HepG2 (cell line): ENCODE data around the gene RBP4. TPM values are rescaled to one million over a fixed set of nuclear protein-coding genes. Genes with fewer than 3 reads are reported as not detected.
A peak's percentile ranks its signal among the peaks of the same experiment; 100 is the strongest.

Source experiments
- ARID2 ChIP-seq: sonication (generic); formaldehyde crosslinking; IDR thresholded peaks from 2 replicates; pipeline ENCODE4 v1.8.1; 2022; ENCODE audit warnings: mild to moderate bottlenecking, missing genetic modification reagents, borderline replicate concordance
- CEBPB ChIP-seq: IDR thresholded peaks from 2 replicates; pipeline ENCODE4 v1.6.1; 2011; ENCODE audit warnings: low read depth, low read length, improper control_type of control experiment, borderline replicate concordance
- GFI1 ChIP-seq: sonication (generic); formaldehyde crosslinking; IDR thresholded peaks from 2 replicates; pipeline ENCODE4 v1.5.0; 2020; ENCODE audit warnings: missing genetic modification reagents, mild to moderate bottlenecking, borderline replicate concordance
- GMEB2 ChIP-seq: IDR thresholded peaks from 2 replicates; pipeline ENCODE4 v1.6.1; 2016; ENCODE audit warnings: missing biosample characterization, missing genetic modification reagents, low read depth
- KLF13 ChIP-seq: sonication (generic); formaldehyde crosslinking; IDR thresholded peaks from 2 replicates; pipeline ENCODE4 v1.4.0; 2020; ENCODE audit warnings: mild to moderate bottlenecking, missing genetic modification reagents
- MTA3 ChIP-seq: sonication (generic); formaldehyde crosslinking; IDR thresholded peaks from 2 replicates; pipeline ENCODE4 v1.4.0; 2020; ENCODE audit warnings: missing genetic modification reagents
- NAIF1 ChIP-seq: sonication (generic); formaldehyde crosslinking; IDR thresholded peaks from 2 replicates; pipeline ENCODE4 v1.5.0; 2020; ENCODE audit warnings: mild to moderate bottlenecking, missing genetic modification reagents, borderline replicate concordance
- NFYC ChIP-seq: IDR thresholded peaks from 2 replicates; pipeline ENCODE4 v1.6.1; 2016; ENCODE audit warnings: missing genetic modification reagents, missing compliant biosample characterization
- NR3C1 ChIP-seq: sonication (generic); formaldehyde crosslinking; IDR thresholded peaks from 2 replicates; pipeline ENCODE4 v1.4.0; 2020; ENCODE audit warnings: missing genetic modification reagents
- SAP130 ChIP-seq: IDR thresholded peaks from 2 replicates; pipeline ENCODE4 v1.6.1; 2016; ENCODE audit warnings: low read depth
- ZNF792 ChIP-seq: IDR thresholded peaks from 2 replicates; pipeline ENCODE4 v1.6.1; 2016
- polyA plus RNA-seq, 8 experiments: library from polyadenylated mRNA; depleted of rRNA in 3 of 8; stranded (reverse) in 7 of 8; unstranded in 1 of 8; fragments of >200 nt; fragmentation: Illumina TruSeq in 4 of 8; extraction: Trizol in 4 of 8; gene quantifications; 2 replicates each; pipeline versions ENCODE4 v1.2.1 to v1.2.3, GENCODE V29; 2011 to 2016; ENCODE audit warnings: low read depth in 4 of 8, missing spikeins in 1 of 8, mixed read lengths in 1 of 8; ENCODE audit not compliant: insufficient read depth in 1 of 8
- total RNA-seq, 5 experiments: library from RNA; depleted of rRNA; stranded (reverse); fragments of >200 nt; fragmentation: Illumina TruSeq; extraction: Trizol; gene quantifications; 2 replicates each; pipeline ENCODE4 v1.2.3, GENCODE V29; 2016; ENCODE audit warnings: low read depth in 1 of 5
- TF ChIP-seq, protein P1 (sequence below): conservative IDR thresholded peaks from 2 replicates; pipeline ENCODE4 v1.6.1; 2018; ENCODE audit warnings: missing genetic modification reagents
- TF ChIP-seq, protein P2 (sequence below): sonication (generic); formaldehyde crosslinking; IDR thresholded peaks from 2 replicates; pipeline ENCODE4 v1.9.0; 2021; ENCODE audit warnings: missing genetic modification reagents, mild to moderate bottlenecking, borderline replicate concordance
- TF ChIP-seq, protein P3 (sequence below): sonication (generic); formaldehyde crosslinking; IDR thresholded peaks from 2 replicates; pipeline ENCODE4 v1.4.0; 2020; ENCODE audit warnings: missing genetic modification reagents

The RBP4 gene
- total and polyA plus RNA-seq, 2 of the 13 experiments (the other 11 are each of a cell fraction or from before 2014, with no cell fraction given) = 642 to 931 TPM

- TF ChIP-seq KLF13 (CRISPR knock-in tag) = no peak
- TF ChIP-seq CEBPB = no peak
- TF ChIP-seq NFYC = no peak
- TF ChIP-seq, protein P1, sequence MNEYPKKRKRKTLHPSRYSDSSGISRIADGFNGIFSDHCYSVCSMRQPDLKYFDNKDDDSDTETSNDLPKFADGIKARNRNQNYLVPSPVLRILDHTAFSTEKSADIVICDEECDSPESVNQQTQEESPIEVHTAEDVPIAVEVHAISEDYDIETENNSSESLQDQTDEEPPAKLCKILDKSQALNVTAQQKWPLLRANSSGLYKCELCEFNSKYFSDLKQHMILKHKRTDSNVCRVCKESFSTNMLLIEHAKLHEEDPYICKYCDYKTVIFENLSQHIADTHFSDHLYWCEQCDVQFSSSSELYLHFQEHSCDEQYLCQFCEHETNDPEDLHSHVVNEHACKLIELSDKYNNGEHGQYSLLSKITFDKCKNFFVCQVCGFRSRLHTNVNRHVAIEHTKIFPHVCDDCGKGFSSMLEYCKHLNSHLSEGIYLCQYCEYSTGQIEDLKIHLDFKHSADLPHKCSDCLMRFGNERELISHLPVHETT (CRISPR knock-in tag) = no peak
- peak; percentile 60; the same call in 1 of the 2 replicates for TF ChIP-seq ARID2
- TF ChIP-seq, protein P2, sequence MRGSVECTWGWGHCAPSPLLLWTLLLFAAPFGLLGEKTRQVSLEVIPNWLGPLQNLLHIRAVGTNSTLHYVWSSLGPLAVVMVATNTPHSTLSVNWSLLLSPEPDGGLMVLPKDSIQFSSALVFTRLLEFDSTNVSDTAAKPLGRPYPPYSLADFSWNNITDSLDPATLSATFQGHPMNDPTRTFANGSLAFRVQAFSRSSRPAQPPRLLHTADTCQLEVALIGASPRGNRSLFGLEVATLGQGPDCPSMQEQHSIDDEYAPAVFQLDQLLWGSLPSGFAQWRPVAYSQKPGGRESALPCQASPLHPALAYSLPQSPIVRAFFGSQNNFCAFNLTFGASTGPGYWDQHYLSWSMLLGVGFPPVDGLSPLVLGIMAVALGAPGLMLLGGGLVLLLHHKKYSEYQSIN (CRISPR knock-in tag) = no peak
- TF ChIP-seq NAIF1 (CRISPR knock-in tag) = no peak
- no peak for TF ChIP-seq NR3C1 (CRISPR knock-in tag)
- no peak for TF ChIP-seq MTA3 (CRISPR knock-in tag)
- peak; percentile 7; the same call in 1 of the 2 replicates for TF ChIP-seq SAP130 (CRISPR knock-in tag)
- TF ChIP-seq, protein P3, sequence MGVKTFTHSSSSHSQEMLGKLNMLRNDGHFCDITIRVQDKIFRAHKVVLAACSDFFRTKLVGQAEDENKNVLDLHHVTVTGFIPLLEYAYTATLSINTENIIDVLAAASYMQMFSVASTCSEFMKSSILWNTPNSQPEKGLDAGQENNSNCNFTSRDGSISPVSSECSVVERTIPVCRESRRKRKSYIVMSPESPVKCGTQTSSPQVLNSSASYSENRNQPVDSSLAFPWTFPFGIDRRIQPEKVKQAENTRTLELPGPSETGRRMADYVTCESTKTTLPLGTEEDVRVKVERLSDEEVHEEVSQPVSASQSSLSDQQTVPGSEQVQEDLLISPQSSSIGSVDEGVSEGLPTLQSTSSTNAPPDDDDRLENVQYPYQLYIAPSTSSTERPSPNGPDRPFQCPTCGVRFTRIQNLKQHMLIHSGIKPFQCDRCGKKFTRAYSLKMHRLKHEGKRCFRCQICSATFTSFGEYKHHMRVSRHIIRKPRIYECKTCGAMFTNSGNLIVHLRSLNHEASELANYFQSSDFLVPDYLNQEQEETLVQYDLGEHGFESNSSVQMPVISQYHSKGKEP (CRISPR knock-in tag) = no peak
- TF ChIP-seq GMEB2 (CRISPR knock-in tag) = no peak
- no peak for TF ChIP-seq ZNF792 (CRISPR knock-in tag)
- TF ChIP-seq GFI1 (CRISPR knock-in tag) = 0 out of 2 replicates have a peak, but pooled peaks have one; percentile 13
Measured at GRCh38 chr10:93601774-93602162, 733 bp upstream of the RBP4 start (continued).
